A549 (cell line): ENCODE measurements around the gene KCNK7. TPM values are rescaled to one million over a fixed set of nuclear protein-coding genes. Genes with fewer than 3 reads are reported as not detected.

ENCODE experiments used
- ATAC-seq, 2 experiments: fragments of 200-7000 bp in 1 of 2; fragments of >200 bp in 1 of 2; cut with Nextera tagmentation in 1 of 2; cut with Tn5 transposase in 1 of 2; 3 replicates each; pipeline versions ENCODE4 v1.8.0 to v1.9.1; 2018 to 2020; ENCODE audit warnings: mild to moderate bottlenecking in 1 of 2, moderate library complexity in 1 of 2
- CTCF ChIA-PET: fragments of 300-600 bp; sonication (Branson Sonifier 250); formaldehyde crosslinking; extraction: SDS; loops from one replicate; lab custom pipeline; 2021; ENCODE audit warnings: antibody characterized with exemption, inconsistent platforms; lab: Yijun Ruan, JAX
- POLR2A ChIA-PET: fragments of 350-600 bp; formaldehyde crosslinking; extraction: SDS; loops from one replicate; lab custom pipeline; 2021; ENCODE audit warnings: antibody characterized with exemption, inconsistent platforms; lab: Yijun Ruan, JAX
- DNase-seq, 2 experiments: peaks; one replicate each; pipeline versions ENCODE4 v3.0.0 to v3.0.0-alpha.2; 2011 to 2016; ENCODE audit warnings: low read depth in 1 of 2, low spot score in 1 of 2
- FAIRE-seq: peaks from 2 replicates; lab custom pipeline; 2011; peaks lifted over from hg19 to GRCh38; lab: Jason Lieb, UNC
- H3K27ac ChIP-seq, 2 experiments: fragments of >200 bp; sonication (Bioruptor Twin); formaldehyde crosslinking; 3 replicates each; pipeline ENCODE4 v1.5.1; 2016 to 2017
- H3K4me1 ChIP-seq: fragments of >200 bp; sonication (Bioruptor Twin); formaldehyde crosslinking; 3 replicates; pipeline ENCODE4 v1.6.1; 2016
- H3K4me2 ChIP-seq: fragments of >200 bp; sonication (Bioruptor Twin); formaldehyde crosslinking; 3 replicates; pipeline ENCODE4 v1.6.1; 2016
- H3K4me3 ChIP-seq: fragments of >200 bp; sonication (Bioruptor Twin); formaldehyde crosslinking; 3 replicates; pipeline ENCODE4 v1.5.1; 2016
- H3K9me3 ChIP-seq: fragments of >200 bp; sonication (Bioruptor Twin); formaldehyde crosslinking; 3 replicates; pipeline ENCODE4 v1.6.1; 2016
- CBX2 ChIP-seq: fragments of 200-600 bp; sonication (generic); IDR thresholded peaks from 2 replicates; pipeline ENCODE4 v1.6.1; 2016; ENCODE audit warnings: low read depth, mild to moderate bottlenecking, borderline replicate concordance
- CHD2 ChIP-seq: fragments of 150-350 bp; IDR thresholded peaks from 2 replicates; pipeline ENCODE4 v1.6.1; 2014; ENCODE audit warnings: low read length; ENCODE audit not compliant: partially characterized antibody
- EHMT2 ChIP-seq: fragments of 200-600 bp; sonication (generic); IDR thresholded peaks from 2 replicates; pipeline ENCODE4 v1.6.1; 2016; ENCODE audit warnings: antibody characterized with exemption, low read depth, mild to moderate bottlenecking, moderate library complexity
- EP300 ChIP-seq, 2 experiments: fragments of >200 bp; sonication (Bioruptor Twin); formaldehyde crosslinking; IDR thresholded peaks; 2 replicates in 1 of 2; 3 replicates in 1 of 2; pipeline ENCODE4 v1.6.1; 2016 to 2017
- FOXS1 ChIP-seq: fragments of 250-450 bp; sonication (Bioruptor Pico); IDR thresholded peaks from 2 replicates; pipeline ENCODE4 v1.5.0; 2020; ENCODE audit warnings: mild to moderate bottlenecking, moderate library complexity
- HDAC2 ChIP-seq: fragments of 200-600 bp; sonication (generic); IDR thresholded peaks from 2 replicates; pipeline ENCODE4 v1.6.1; 2016
- HES2 ChIP-seq: fragments of >200 bp; sonication (Bioruptor Twin); formaldehyde crosslinking; IDR thresholded peaks from 2 replicates; pipeline ENCODE4 v1.6.1; 2016
- HEYL ChIP-seq: fragments of 250-450 bp; sonication (Bioruptor Pico); IDR thresholded peaks from 2 replicates; pipeline ENCODE4 v1.8.0; 2021; ENCODE audit warnings: mild to moderate bottlenecking, moderate library complexity
- HOXB13 ChIP-seq: fragments of 250-450 bp; sonication (Bioruptor Pico); IDR thresholded peaks from 2 replicates; pipeline ENCODE4 v1.5.0; 2020; ENCODE audit warnings: low read depth, mild to moderate bottlenecking, moderate library complexity
- HOXB5 ChIP-seq: fragments of 250-450 bp; sonication (Bioruptor Pico); IDR thresholded peaks from 2 replicates; pipeline ENCODE4 v1.5.0; 2020; ENCODE audit warnings: mild to moderate bottlenecking, moderate library complexity
- KDM1A ChIP-seq: fragments of 200-600 bp; sonication (generic); IDR thresholded peaks from 2 replicates; pipeline ENCODE4 v1.6.1; 2016; ENCODE audit warnings: low read depth, mild to moderate bottlenecking
- KDM5A ChIP-seq: fragments of 200-600 bp; sonication (generic); IDR thresholded peaks from 2 replicates; pipeline ENCODE4 v1.6.1; 2016; ENCODE audit warnings: antibody characterized with exemption, mild to moderate bottlenecking
- MAZ ChIP-seq: fragments of 150-350 bp; IDR thresholded peaks from 2 replicates; pipeline ENCODE4 v1.6.1; 2014; ENCODE audit warnings: antibody characterized with exemption, low read depth, low read length, borderline replicate concordance
- NFE2L2 ChIP-seq: fragments of 150-350 bp; conservative IDR thresholded peaks from 2 replicates; pipeline ENCODE4 v1.6.1; 2014; ENCODE audit warnings: low read length
- NR3C1 ChIP-seq: fragments of >200 bp; sonication (Bioruptor Twin); formaldehyde crosslinking; IDR thresholded peaks from 3 replicates; pipeline ENCODE4 v1.6.1; 2017
- PHF8 ChIP-seq: fragments of 200-600 bp; sonication (generic); IDR thresholded peaks from 2 replicates; pipeline ENCODE4 v1.6.1; 2016; ENCODE audit warnings: low read depth, mild to moderate bottlenecking, antibody characterized with exemption, moderate library complexity, borderline replicate concordance
- RFX5 ChIP-seq: fragments of 450-650 bp; IDR thresholded peaks from 2 replicates; pipeline ENCODE4 v1.7.1; 2014; ENCODE audit warnings: antibody characterized with exemption, mild to moderate bottlenecking, moderate library complexity
- RNF2 ChIP-seq: fragments of 200-600 bp; sonication (generic); IDR thresholded peaks from 2 replicates; pipeline ENCODE4 v1.6.1; 2016; ENCODE audit warnings: low read depth, mild to moderate bottlenecking, antibody characterized with exemption, moderate library complexity, borderline replicate concordance
- SREBF2 ChIP-seq: fragments of 450-650 bp; IDR thresholded peaks from 2 replicates; pipeline ENCODE4 v1.6.1; 2014; ENCODE audit warnings: mild to moderate bottlenecking, moderate library complexity
- TP53 ChIP-seq: fragments of 250-450 bp; sonication (Bioruptor Pico); IDR thresholded peaks from 2 replicates; pipeline ENCODE4 v1.5.0; 2021; ENCODE audit warnings: mild to moderate bottlenecking, moderate library complexity
- WGBS: methylation state at CpG from one replicate; pipeline ENCODE4 v1.1.6; 2017; ENCODE audit errors: missing lambda C conversion rate; 5-methylcytosine and 5-hydroxymethylcytosine counted together
- polyA plus RNA-seq, 4 experiments: library from polyadenylated mRNA; depleted of rRNA in 3 of 4; stranded (reverse); fragments of >200 nt; fragmentation: RNase III in 1 of 4; extraction: RNeasy Plus Mini Kit Qiagen cat#74134 plus additional on column Dnase treatment in 1 of 4; gene quantifications; 2 replicates in 3 of 4; 3 replicates in 1 of 4; pipeline ENCODE4 v1.2.3, GENCODE V29; 2011 to 2017
- TF ChIP-seq, protein P1 (sequence below): fragments of >200 bp; sonication (Bioruptor Twin); formaldehyde crosslinking; IDR thresholded peaks from 3 replicates; pipeline ENCODE4 v1.5.1; 2016
- TF ChIP-seq, protein P2 (sequence below): fragments of >200 bp; sonication (Bioruptor Twin); formaldehyde crosslinking; IDR thresholded peaks from 3 replicates; pipeline ENCODE4 v1.6.1; 2016
- TF ChIP-seq, protein P3 (sequence below): fragments of 250-450 bp; sonication (Bioruptor Pico); IDR thresholded peaks from 2 replicates; pipeline ENCODE4 v1.5.0; 2021; ENCODE audit warnings: mild to moderate bottlenecking, moderate library complexity, borderline replicate concordance
- TF ChIP-seq, protein P4 (sequence below): IDR thresholded peaks from 2 replicates; pipeline ENCODE4 v1.6.1; 2012; ENCODE audit warnings: low read depth, borderline replicate concordance

Gene KCNK7
- polyA plus RNA-seq, 2 of the 4 experiments (the other 2 are of a cell fraction): 0.13 to 0.50 TPM

- ATAC-seq: no peak
- CTCF ChIA-PET: interaction anchor here (1.1 to 1.5 kb wide), 4 partner anchors 17 to 423 kb away, joined by 3 to 5 read pairs (median 4); partner anchors contain the start of gene SIPA1
- POLR2A ChIA-PET: no interaction called here
- Histone ChIP-seq H3K4me2 (no peak overlapping the region), H3K27ac (no peak overlapping the region), H3K4me3 (no peak overlapping the region)
- no peak for DNase-seq
- FAIRE-seq: no peak
- TF ChIP-seq, protein P1, sequence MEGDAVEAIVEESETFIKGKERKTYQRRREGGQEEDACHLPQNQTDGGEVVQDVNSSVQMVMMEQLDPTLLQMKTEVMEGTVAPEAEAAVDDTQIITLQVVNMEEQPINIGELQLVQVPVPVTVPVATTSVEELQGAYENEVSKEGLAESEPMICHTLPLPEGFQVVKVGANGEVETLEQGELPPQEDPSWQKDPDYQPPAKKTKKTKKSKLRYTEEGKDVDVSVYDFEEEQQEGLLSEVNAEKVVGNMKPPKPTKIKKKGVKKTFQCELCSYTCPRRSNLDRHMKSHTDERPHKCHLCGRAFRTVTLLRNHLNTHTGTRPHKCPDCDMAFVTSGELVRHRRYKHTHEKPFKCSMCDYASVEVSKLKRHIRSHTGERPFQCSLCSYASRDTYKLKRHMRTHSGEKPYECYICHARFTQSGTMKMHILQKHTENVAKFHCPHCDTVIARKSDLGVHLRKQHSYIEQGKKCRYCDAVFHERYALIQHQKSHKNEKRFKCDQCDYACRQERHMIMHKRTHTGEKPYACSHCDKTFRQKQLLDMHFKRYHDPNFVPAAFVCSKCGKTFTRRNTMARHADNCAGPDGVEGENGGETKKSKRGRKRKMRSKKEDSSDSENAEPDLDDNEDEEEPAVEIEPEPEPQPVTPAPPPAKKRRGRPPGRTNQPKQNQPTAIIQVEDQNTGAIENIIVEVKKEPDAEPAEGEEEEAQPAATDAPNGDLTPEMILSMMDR: no peak
- TF ChIP-seq HOXB13 (CRISPR knock-in tag) (no peak), RFX5 (no peak), NFE2L2 (no peak), CBX2 (no peak), NR3C1 (no peak), MAZ (no peak), CHD2 (no peak), EHMT2 (no peak), KDM5A (no peak), SREBF2 (no peak), PHF8 (no peak)
- TF ChIP-seq, protein P2, sequence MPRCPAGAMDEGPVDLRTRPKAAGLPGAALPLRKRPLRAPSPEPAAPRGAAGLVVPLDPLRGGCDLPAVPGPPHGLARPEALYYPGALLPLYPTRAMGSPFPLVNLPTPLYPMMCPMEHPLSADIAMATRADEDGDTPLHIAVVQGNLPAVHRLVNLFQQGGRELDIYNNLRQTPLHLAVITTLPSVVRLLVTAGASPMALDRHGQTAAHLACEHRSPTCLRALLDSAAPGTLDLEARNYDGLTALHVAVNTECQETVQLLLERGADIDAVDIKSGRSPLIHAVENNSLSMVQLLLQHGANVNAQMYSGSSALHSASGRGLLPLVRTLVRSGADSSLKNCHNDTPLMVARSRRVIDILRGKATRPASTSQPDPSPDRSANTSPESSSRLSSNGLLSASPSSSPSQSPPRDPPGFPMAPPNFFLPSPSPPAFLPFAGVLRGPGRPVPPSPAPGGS: no peak
- TF ChIP-seq, all 56 proteins: peak for 0
- Histone ChIP-seq H3K4me1 (peaks cover 10% of the 10 kb centered on the region; the same call in 1 of the 3 replicates), H3K9me3 (no peaks in the 10 kb centered on the region)
- 95% methylated on average over 14 of the region's 14 CpGs for WGBS
These were observed 25.9 kb upstream of the KCNK7 start for GRCh38 chr11:65621460-65621859.

- Histone ChIP-seq H3K4me1 (peaks cover 10% of the 10 kb centered on the region; the same call in 1 of the 3 replicates), H3K4me2 (no peak overlapping the region), H3K4me3 (no peak overlapping the region), H3K27ac (no peak overlapping the region), H3K9me3 (no peaks in the 10 kb centered on the region)
- FAIRE-seq (no peak), ATAC-seq (no peak), DNase-seq (no peak)
- ChIA-PET CTCF (interaction anchor here (0.9 to 1.2 kb wide), 3 partner anchors 17 to 264 kb away, joined by 3 to 4 read pairs (median 3); partner anchors contain the start of genes MUS81 and SIPA1), POLR2A (no interaction called here)
- WGBS: no CpG with 5 or more reads among the region's 19 CpGs
- no peak for TF ChIP-seq FOXS1 (CRISPR knock-in tag)
- TF ChIP-seq SREBF2: no peak
- no peak for TF ChIP-seq TP53 (CRISPR knock-in tag)
- TF ChIP-seq HEYL (CRISPR knock-in tag): no peak
- no peak for TF ChIP-seq NR3C1
- TF ChIP-seq HDAC2: no peak
- TF ChIP-seq PHF8: no peak
- TF ChIP-seq, protein P3, sequence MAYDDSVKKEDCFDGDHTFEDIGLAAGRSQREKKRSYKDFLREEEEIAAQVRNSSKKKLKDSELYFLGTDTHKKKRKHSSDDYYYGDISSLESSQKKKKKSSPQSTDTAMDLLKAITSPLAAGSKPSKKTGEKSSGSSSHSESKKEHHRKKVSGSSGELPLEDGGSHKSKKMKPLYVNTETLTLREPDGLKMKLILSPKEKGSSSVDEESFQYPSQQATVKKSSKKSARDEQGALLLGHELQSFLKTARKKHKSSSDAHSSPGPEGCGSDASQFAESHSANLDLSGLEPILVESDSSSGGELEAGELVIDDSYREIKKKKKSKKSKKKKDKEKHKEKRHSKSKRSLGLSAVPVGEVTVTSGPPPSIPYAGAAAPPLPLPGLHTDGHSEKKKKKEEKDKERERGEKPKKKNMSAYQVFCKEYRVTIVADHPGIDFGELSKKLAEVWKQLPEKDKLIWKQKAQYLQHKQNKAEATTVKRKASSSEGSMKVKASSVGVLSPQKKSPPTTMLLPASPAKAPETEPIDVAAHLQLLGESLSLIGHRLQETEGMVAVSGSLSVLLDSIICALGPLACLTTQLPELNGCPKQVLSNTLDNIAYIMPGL (CRISPR knock-in tag): no peak
- no peak for TF ChIP-seq EP300 (IDR thresholded peaks at IDR 0.05)
- no peak for TF ChIP-seq HES2
- TF ChIP-seq, protein P4, sequence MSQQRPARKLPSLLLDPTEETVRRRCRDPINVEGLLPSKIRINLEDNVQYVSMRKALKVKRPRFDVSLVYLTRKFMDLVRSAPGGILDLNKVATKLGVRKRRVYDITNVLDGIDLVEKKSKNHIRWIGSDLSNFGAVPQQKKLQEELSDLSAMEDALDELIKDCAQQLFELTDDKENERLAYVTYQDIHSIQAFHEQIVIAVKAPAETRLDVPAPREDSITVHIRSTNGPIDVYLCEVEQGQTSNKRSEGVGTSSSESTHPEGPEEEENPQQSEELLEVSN: no peak
- no peak for TF ChIP-seq RNF2
- TF ChIP-seq KDM1A: no peak
- no peak for TF ChIP-seq HOXB5 (CRISPR knock-in tag)
These were observed 25.1 kb upstream of the KCNK7 start for GRCh38 chr11:65620666-65621065.
